HG03457 (cell line): ENCODE results near the gene ABR.
"Not testable (repeated sequence)": the region's sequence is repeated elsewhere in the genome, so short reads cannot be mapped to it uniquely, and the experiment has no call there.

Experiments
- ATAC-seq: cut with Tn5 transposase; IDR thresholded peaks from one replicate; pipeline ENCODE4 v1.9.1; 2021; ENCODE audit warnings: moderate number of reproducible peaks; ENCODE audit not compliant: unreplicated experiment

The ABR gene

GRCh38 chr17:1000597-1001461 lies 179.0 kb downstream of the ABR start:
- ATAC-seq, result no peak

- ATAC-seq, result no peak
Measured at GRCh38 chr17:998111-998510, 181.7 kb downstream of the ABR start.

- peak; percentile 88 for ATAC-seq
Measured at GRCh38 chr17:996554-997344, 183.0 kb downstream of the ABR start, which contains the start of gene TIMM22. TIMM22 (plus strand) TSS chr17:997129; CDS start chr17:997143, 14 bp downstream.

GRCh38 chr17:995324-995723 lies 184.5 kb downstream of the ABR start:
- ATAC-seq, result not testable (repeated sequence)

- no peak for ATAC-seq
Measured at GRCh38 chr17:992933-993332, 186.8 kb downstream of the ABR start.

GRCh38 chr17:988561-988960 lies 191.2 kb downstream of the ABR start:
- ATAC-seq, result no peak

GRCh38 chr17:987931-988330 lies 191.8 kb downstream of the ABR start:
- ATAC-seq, result no peak

GRCh38 chr17:986322-986929 lies 193.4 kb downstream of the ABR start:
- no peak for ATAC-seq

- no peak for ATAC-seq
Measured at GRCh38 chr17:983921-984320, 195.9 kb downstream of the ABR start.

- ATAC-seq, result no peak
Measured at GRCh38 chr17:981292-981658, 198.5 kb downstream of the ABR start.

GRCh38 chr17:980406-981291 lies 199.1 kb downstream of the ABR start:
- ATAC-seq, result no peak

- peak; percentile 44 for ATAC-seq
Measured at GRCh38 chr17:979539-980405, 200.0 kb downstream of the ABR start, which contains the start of gene NXN. NXN (minus strand) TSS chr17:979776.

GRCh38 chr17:979212-979538 lies 200.6 kb downstream of the ABR start:
- no peak for ATAC-seq

- no peak for ATAC-seq
Measured at GRCh38 chr17:978103-979093, 201.4 kb downstream of the ABR start.

- ATAC-seq, result no peak
Measured at GRCh38 chr17:977166-977565, 202.6 kb downstream of the ABR start.

GRCh38 chr17:976312-976711 lies 203.5 kb downstream of the ABR start:
- ATAC-seq, result no peak

- no peak for ATAC-seq
Measured at GRCh38 chr17:975371-975915, 204.3 kb downstream of the ABR start.

- not testable (repeated sequence) for ATAC-seq
Measured at GRCh38 chr17:974778-975177, 205.0 kb downstream of the ABR start.
